B cell (primary cell): ENCODE results near the gene NDUFS4. TPM values are rescaled to one million over a fixed set of nuclear protein-coding genes. Genes with fewer than 3 reads are reported as not detected.

ENCODE experiments used
- ATAC-seq: fragments of 200-7000 bp; cut with Tn5 transposase; one replicate; pipeline ENCODE4 v1.10.0; 2021; ENCODE audit warnings: low read depth, mild to moderate bottlenecking, moderate number of reproducible peaks, moderate library complexity
- CTCF ChIA-PET: fragments of 350-600 bp; sonication (Branson Sonifier 250); formaldehyde crosslinking; loops from one replicate; lab custom pipeline; 2021; ENCODE audit warnings: antibody characterized with exemption, inconsistent platforms; lab: Charles Lee
- POLR2A ChIA-PET: fragments of 350-600 bp; sonication (Branson Sonifier 250); formaldehyde crosslinking; loops from one replicate; lab custom pipeline; 2021; ENCODE audit warnings: antibody characterized with exemption; lab: Charles Lee
- DNase-seq: peaks from one replicate; pipeline ENCODE4 v3.0.0; 2013
- H2AFZ ChIP-seq: 2 replicates; pipeline ENCODE4 v1.6.1; 2012; ENCODE audit warnings: mild to moderate bottlenecking, low read depth, low read length; ENCODE audit not compliant: insufficient read depth, poor library complexity, severe bottlenecking
- H3K27ac ChIP-seq, 2 donors: 1 replicate in 1 of 2; 2 replicates in 1 of 2; pipeline ENCODE4 v1.5.1; 2012 to 2013; ENCODE audit warnings: low read length in 2 of 2, mild to moderate bottlenecking in 2 of 2, moderate library complexity in 1 of 2
- H3K27me3 ChIP-seq, 4 experiments: fragments of 200-600 bp in 1 of 4; sonication (generic) in 1 of 4; replicated peaks in 1 of 4; 1 replicate in 2 of 4; 2 replicates in 2 of 4; pipeline versions ENCODE4 v1.6.1 to v1.7.0; 2013 to 2016; ENCODE audit warnings: low read length in 3 of 4, mild to moderate bottlenecking in 2 of 4, mixed read lengths in 1 of 4, moderate library complexity in 1 of 4; ENCODE audit not compliant: insufficient read depth in 4 of 4, control insufficient read depth in 3 of 4; ENCODE audit errors: control extremely low read depth in 1 of 4
- H3K36me3 ChIP-seq, 2 experiments: replicated peaks in 1 of 2; 1 replicate in 1 of 2; 2 replicates in 1 of 2; pipeline versions ENCODE4 v1.6.1 to v1.7.1; 2013; ENCODE audit warnings: low read length in 1 of 2; ENCODE audit not compliant: insufficient read depth in 2 of 2, control insufficient read depth in 1 of 2; ENCODE audit errors: control extremely low read depth in 1 of 2, extremely low read depth in 1 of 2
- H3K4me1 ChIP-seq, 2 donors: fragments of 200-600 bp in 1 of 2; sonication (generic) in 1 of 2; 1 replicate in 1 of 2; 2 replicates in 1 of 2; pipeline versions ENCODE4 v1.5.1 to v1.6.1; 2013 to 2017; ENCODE audit warnings: low read length in 2 of 2; ENCODE audit not compliant: control insufficient read depth in 2 of 2, insufficient read depth in 2 of 2
- H3K4me2 ChIP-seq: replicated peaks from 2 replicates; pipeline ENCODE3; 2012; ENCODE audit warnings: mild to moderate bottlenecking, low read depth, low read length; ENCODE audit not compliant: poor library complexity, severe bottlenecking
- H3K4me3 ChIP-seq, 5 experiments: fragments of 200-600 bp in 1 of 5; sonication (generic) in 1 of 5; 1 replicate in 3 of 5; 2 replicates in 2 of 5; pipeline versions ENCODE4 v1.5.1 to v1.7.0; 2011 to 2016; ENCODE audit warnings: low read length in 4 of 5, mild to moderate bottlenecking in 4 of 5, low read depth in 2 of 5, control low read depth in 1 of 5, moderate library complexity in 1 of 5; ENCODE audit not compliant: insufficient read depth in 1 of 5; ENCODE audit errors: control extremely low read depth in 1 of 5, extremely low read depth in 1 of 5
- H3K79me2 ChIP-seq: fragments of 200-600 bp; sonication (generic); one replicate; pipeline ENCODE4 v1.6.0; 2016; ENCODE audit warnings: low read length; ENCODE audit not compliant: control insufficient read depth, insufficient read depth
- H3K9ac ChIP-seq: fragments of 200-600 bp; sonication (generic); 2 replicates; pipeline ENCODE4 v1.6.1; 2017; ENCODE audit warnings: mild to moderate bottlenecking, low read length, moderate library complexity
- H3K9me3 ChIP-seq, 3 donors: one replicate each; pipeline versions ENCODE4 v1.6.1 to v1.7.1; 2013; ENCODE audit warnings: low read length in 2 of 3; ENCODE audit not compliant: control insufficient read depth in 2 of 3, insufficient read depth in 1 of 3; ENCODE audit errors: control extremely low read depth in 1 of 3
- H4K20me1 ChIP-seq: 2 replicates; pipeline ENCODE4 v1.6.0; 2012; ENCODE audit warnings: mild to moderate bottlenecking, low read length; ENCODE audit not compliant: insufficient read depth, control insufficient read depth, poor library complexity, severe bottlenecking
- H3K27ac Mint-ChIP-seq: one replicate; pipeline ENCODE4 v1.8.0; 2021; ENCODE audit warnings: mixed read lengths
- H3K27me3 Mint-ChIP-seq: one replicate; pipeline ENCODE4 v1.8.0; 2021; ENCODE audit warnings: mixed read lengths
- H3K4me1 Mint-ChIP-seq: one replicate; pipeline ENCODE4 v1.8.0; 2021; ENCODE audit warnings: mixed read lengths
- H3K4me3 Mint-ChIP-seq: one replicate; pipeline ENCODE4 v1.8.0; 2021; ENCODE audit warnings: mixed read lengths
- H3K9me3 Mint-ChIP-seq: one replicate; pipeline ENCODE4 v1.8.0; 2022; ENCODE audit warnings: mixed read lengths; ENCODE audit not compliant: insufficient read depth
- EZH2 ChIP-seq: IDR thresholded peaks from 2 replicates; pipeline ENCODE4 v1.6.1; 2012; ENCODE audit warnings: borderline replicate concordance, low read depth, mild to moderate bottlenecking, moderate library complexity, low read length; ENCODE audit not compliant: insufficient read depth, poor library complexity, severe bottlenecking
- WGBS: methylation state at CpG from one replicate; pipeline ENCODE4 v1.1.5; 2013; ENCODE audit warnings: missing lambda C conversion rate; ENCODE audit not compliant: insufficient coverage; 5-methylcytosine and 5-hydroxymethylcytosine counted together
- intact Hi-C: fragments of 100-400 bp; cut with micrococcal nuclease; formaldehyde crosslinking; loops from one replicate; pipeline ENCODE4 v1.10.0; 2022
- polyA plus RNA-seq: library from polyadenylated mRNA; depleted of rRNA; stranded (reverse); fragments of >200 nt; gene quantifications from 2 replicates; pipeline ENCODE4 v1.2.3, GENCODE V29; 2012
- total RNA-seq, 2 donors: library from RNA; stranded (reverse); fragments of 120-200 nt in 1 of 2; gene quantifications; 1 replicate in 1 of 2; 2 replicates in 1 of 2; pipeline versions ENCODE4 v1.2.3 to v1.2.4, GENCODE V29; 2013 to 2022
- TF ChIP-seq, protein P1 (sequence below): fragments of 200-600 bp; IDR thresholded peaks from one replicate; pipeline ENCODE4 v1.8.0; 2022; ENCODE audit warnings: antibody characterized with exemption, mild to moderate bottlenecking

The NDUFS4 gene
- total and polyA plus RNA-seq, 2 donors (not counting 1 experiment from before 2014, with no cell fraction given), result 24.0 to 29.0 TPM

DNA sequence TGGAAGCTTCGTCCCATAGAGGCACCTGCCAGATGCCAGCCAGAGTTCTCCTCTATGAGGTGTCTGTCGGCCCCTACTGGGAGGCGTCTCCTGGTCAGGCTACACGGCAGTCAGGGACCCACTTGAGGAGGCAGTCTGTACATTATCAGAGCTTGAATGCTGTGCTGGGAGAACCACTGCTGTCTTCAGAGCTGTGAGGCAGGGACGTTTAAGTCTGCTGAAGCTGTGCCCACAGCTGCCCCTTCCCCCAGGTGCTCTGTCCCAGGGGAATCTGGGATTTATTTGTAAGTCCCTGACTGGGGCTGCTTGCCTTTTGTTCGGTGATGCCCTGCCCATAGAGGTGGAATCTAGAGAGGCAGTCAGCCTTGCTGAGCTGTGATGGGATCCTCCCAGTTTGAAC is 70.8 kb downstream of the NDUFS4 start:
- H3K27me3 ChIP-seq, result no peaks in the 10 kb centered on the region
- DNase-seq (no peak), ATAC-seq (no peak)
- H4K20me1 ChIP-seq, result peaks cover 8% of the 10 kb centered on the region
- no peak overlapping the region for H3K9ac ChIP-seq
- H3K4me1 ChIP-seq, result no peaks in the 10 kb centered on the region
- Mint-ChIP-seq H3K27me3 (no peaks in the 10 kb centered on the region), H3K4me3 (no peak overlapping the region), H3K9me3 (no peaks in the 10 kb centered on the region), H3K27ac (no peak overlapping the region), H3K4me1 (peaks cover 17% of the 10 kb centered on the region)
- H3K4me3 ChIP-seq, result no peak overlapping the region
- H3K4me2 ChIP-seq, result no peak overlapping the region
- intact Hi-C loops, result no loop called here
- no peak overlapping the region for H3K27ac ChIP-seq
- CTCF ChIA-PET, result no interaction called here
- peaks cover 22% of the 10 kb centered on the region for H3K79me2 ChIP-seq
- POLR2A ChIA-PET, result no interaction called here
- no peaks in the 10 kb centered on the region for H3K9me3 ChIP-seq
- H3K36me3 ChIP-seq, result peaks cover 4 to 13% of the 10 kb centered on the region in 2 experiments
- TF ChIP-seq, protein P1, sequence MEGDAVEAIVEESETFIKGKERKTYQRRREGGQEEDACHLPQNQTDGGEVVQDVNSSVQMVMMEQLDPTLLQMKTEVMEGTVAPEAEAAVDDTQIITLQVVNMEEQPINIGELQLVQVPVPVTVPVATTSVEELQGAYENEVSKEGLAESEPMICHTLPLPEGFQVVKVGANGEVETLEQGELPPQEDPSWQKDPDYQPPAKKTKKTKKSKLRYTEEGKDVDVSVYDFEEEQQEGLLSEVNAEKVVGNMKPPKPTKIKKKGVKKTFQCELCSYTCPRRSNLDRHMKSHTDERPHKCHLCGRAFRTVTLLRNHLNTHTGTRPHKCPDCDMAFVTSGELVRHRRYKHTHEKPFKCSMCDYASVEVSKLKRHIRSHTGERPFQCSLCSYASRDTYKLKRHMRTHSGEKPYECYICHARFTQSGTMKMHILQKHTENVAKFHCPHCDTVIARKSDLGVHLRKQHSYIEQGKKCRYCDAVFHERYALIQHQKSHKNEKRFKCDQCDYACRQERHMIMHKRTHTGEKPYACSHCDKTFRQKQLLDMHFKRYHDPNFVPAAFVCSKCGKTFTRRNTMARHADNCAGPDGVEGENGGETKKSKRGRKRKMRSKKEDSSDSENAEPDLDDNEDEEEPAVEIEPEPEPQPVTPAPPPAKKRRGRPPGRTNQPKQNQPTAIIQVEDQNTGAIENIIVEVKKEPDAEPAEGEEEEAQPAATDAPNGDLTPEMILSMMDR, result no peak
- no peak for TF ChIP-seq EZH2
- WGBS, result 81% methylated on average over 5 of the region's 6 CpGs
- no peak overlapping the region for H2AFZ ChIP-seq

DNA sequence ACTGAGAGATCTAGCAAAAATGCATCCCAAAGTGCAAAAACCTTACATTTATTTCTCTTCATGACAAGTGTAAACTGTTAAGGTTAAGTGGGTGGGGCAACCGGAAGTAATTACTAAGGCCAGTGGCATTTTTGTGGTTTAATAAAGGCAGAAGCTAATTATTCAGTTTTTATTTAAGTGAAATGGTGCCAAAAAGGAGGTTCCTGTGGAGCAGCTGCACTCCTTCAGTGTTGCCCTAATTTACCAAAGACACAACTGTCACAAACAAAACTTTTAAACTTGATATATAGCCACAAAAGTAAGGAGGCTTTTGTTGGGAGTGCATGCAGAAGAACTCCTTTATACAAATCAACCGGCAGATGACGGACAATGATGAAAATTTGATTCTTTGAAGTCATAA is 81.6 kb downstream of the NDUFS4 start:
- Histone ChIP-seq H3K36me3 (peaks cover 0 to 6% of the 10 kb centered on the region in 2 experiments), H3K79me2 (no peaks in the 10 kb centered on the region), H3K4me3 (no peak overlapping the region), H3K27ac (no peak overlapping the region), H4K20me1 (no peaks in the 10 kb centered on the region), H3K27me3 (no peaks in the 10 kb centered on the region), H3K9ac (no peak overlapping the region), H2AFZ (no peak overlapping the region), H3K4me2 (no peak overlapping the region), H3K4me1 (no peaks in the 10 kb centered on the region), H3K9me3 (no peaks in the 10 kb centered on the region)
- CTCF ChIA-PET, result no interaction called here
- no CpG with 5 or more reads among the region's 3 CpGs for WGBS
- intact Hi-C loops, result no loop called here
- H3K4me3 Mint-ChIP-seq, result no peak overlapping the region
- ATAC-seq (no peak), DNase-seq (no peak)
- no peaks in the 10 kb centered on the region for H3K27me3 Mint-ChIP-seq
- POLR2A ChIA-PET, result no interaction called here
- no peaks in the 10 kb centered on the region for H3K9me3 Mint-ChIP-seq
- H3K4me1 Mint-ChIP-seq, result peaks cover 1% of the 10 kb centered on the region
- H3K27ac Mint-ChIP-seq, result no peak overlapping the region
- TF ChIP-seq EZH2, result no peak
- TF ChIP-seq, protein P1, result no peak
